Type B pancreatic cell (in vitro differentiated cells): ENCODE measurements around the gene CNOT1. TPM values are rescaled to one million over a fixed set of nuclear protein-coding genes. Genes with fewer than 3 reads are reported as not detected.
A peak's percentile ranks its signal among the peaks of the same experiment; 100 is the strongest.

Experiments
- DNase-seq: peaks from one replicate; pipeline ENCODE4 v3.0.0; 2021; ENCODE audit warnings: mixed read lengths; ENCODE audit not compliant: unreplicated experiment; ENCODE audit errors: extremely low spot score
- H3K27ac Mint-ChIP-seq: 2 replicates; pipeline ENCODE4 v1.8.0; 2021; ENCODE audit warnings: mild to moderate bottlenecking, mixed read lengths
- H3K27me3 Mint-ChIP-seq: 2 replicates; pipeline ENCODE4 v1.8.0; 2021; ENCODE audit warnings: mixed read lengths
- H3K36me3 Mint-ChIP-seq: 2 replicates; pipeline ENCODE4 v1.8.0; 2021; ENCODE audit warnings: mixed read lengths
- H3K4me1 Mint-ChIP-seq: one replicate; pipeline ENCODE4 v1.8.0; 2021; ENCODE audit warnings: mixed read lengths; ENCODE audit not compliant: unreplicated experiment
- H3K4me3 Mint-ChIP-seq: 2 replicates; pipeline ENCODE4 v1.8.0; 2021; ENCODE audit warnings: mild to moderate bottlenecking, mixed read lengths
- H3K9me3 Mint-ChIP-seq: 2 replicates; pipeline ENCODE4 v1.8.0; 2021; ENCODE audit warnings: mixed read lengths
- CTCF ChIP-seq: fragments of 200-600 bp; sonication (generic); conservative IDR thresholded peaks from 2 replicates; pipeline ENCODE4 v1.5.0; 2021; ENCODE audit warnings: antibody characterized with exemption, mild to moderate bottlenecking
- total RNA-seq: library from RNA; stranded (reverse); gene quantifications from 2 replicates; pipeline ENCODE4 v1.2.1, GENCODE V29; 2021; ENCODE audit warnings: low replicate concordance

Gene CNOT1
- total RNA-seq, 1 donor from 2014 or later: 216 TPM

- H3K36me3 Mint-ChIP-seq: peaks cover 38% of the 10 kb centered on the region
Measured at GRCh38 chr16:58563235-58563634, 66.4 kb downstream of the CNOT1 start.

GRCh38 chr16:58556678-58557077 is 72.9 kb downstream of the CNOT1 start:
- Mint-ChIP-seq H3K4me3 (no peak overlapping the region), H3K9me3 (no peaks in the 10 kb centered on the region), H3K27me3 (no peaks in the 10 kb centered on the region), H3K4me1 (no peaks in the 10 kb centered on the region), H3K27ac (peak overlapping the region; percentile 17), H3K36me3 (peaks cover 27% of the 10 kb centered on the region)
- DNase-seq: no peak
- TF ChIP-seq CTCF: no peak

More at GRCh38 chr16:58563235-58563634, 66.4 kb downstream of the CNOT1 start:
- Mint-ChIP-seq H3K27ac (no peak overlapping the region), H3K4me3 (no peak overlapping the region), H3K27me3 (no peaks in the 10 kb centered on the region), H3K4me1 (no peaks in the 10 kb centered on the region), H3K9me3 (no peaks in the 10 kb centered on the region)
- no peak for DNase-seq
- TF ChIP-seq CTCF: no peak

GRCh38 chr16:58551496-58551895 is 78.1 kb downstream of the CNOT1 start:
- Mint-ChIP-seq H3K27me3 (no peaks in the 10 kb centered on the region), H3K36me3 (peaks cover 25% of the 10 kb centered on the region), H3K4me1 (no peaks in the 10 kb centered on the region), H3K4me3 (no peak overlapping the region), H3K9me3 (no peaks in the 10 kb centered on the region), H3K27ac (no peak overlapping the region)
- no peak for TF ChIP-seq CTCF
- no peak for DNase-seq

GRCh38 chr16:58548378-58548777 is 81.2 kb downstream of the CNOT1 start:
- H3K27me3 Mint-ChIP-seq: no peaks in the 10 kb centered on the region
- H3K9me3 Mint-ChIP-seq: no peaks in the 10 kb centered on the region
- H3K4me3 Mint-ChIP-seq: no peak overlapping the region
- peaks cover 28% of the 10 kb centered on the region for H3K36me3 Mint-ChIP-seq
- H3K4me1 Mint-ChIP-seq: no peaks in the 10 kb centered on the region
- no peak for TF ChIP-seq CTCF
- no peak for DNase-seq
- no peak overlapping the region for H3K27ac Mint-ChIP-seq

- Mint-ChIP-seq H3K4me3 (no peak overlapping the region), H3K27ac (no peak overlapping the region), H3K4me1 (no peaks in the 10 kb centered on the region), H3K27me3 (no peaks in the 10 kb centered on the region), H3K9me3 (no peaks in the 10 kb centered on the region), H3K36me3 (peaks cover 16% of the 10 kb centered on the region)
- DNase-seq: no peak
- TF ChIP-seq CTCF: no peak
Measured at GRCh38 chr16:58543685-58544084, 85.9 kb downstream of the CNOT1 start.

GRCh38 chr16:58542291-58542690 is 87.3 kb downstream of the CNOT1 start:
- H3K4me3 Mint-ChIP-seq: no peak overlapping the region
- H3K36me3 Mint-ChIP-seq: peaks cover 23% of the 10 kb centered on the region
- no peaks in the 10 kb centered on the region for H3K27me3 Mint-ChIP-seq
- TF ChIP-seq CTCF: no peak
- H3K9me3 Mint-ChIP-seq: no peaks in the 10 kb centered on the region
- H3K4me1 Mint-ChIP-seq: no peaks in the 10 kb centered on the region
- no peak for DNase-seq
- H3K27ac Mint-ChIP-seq: no peak overlapping the region
